ENCODE data around the gene WFDC1. TPM values are rescaled to one million over a fixed set of nuclear protein-coding genes. Genes with fewer than 3 reads are reported as not detected.

Gene WFDC1
- total RNA-seq, 1 donor from 2014 or later, result 0.34 TPM

GRCh38 chr16:84278968-84279367 lies 15.7 kb upstream of the WFDC1 start:
- H3K9ac ChIP-seq (ENCODE audit: low read length), result no peak overlapping the region
- H2AFZ ChIP-seq (ENCODE audit: low read depth, low read length), result no peak overlapping the region
- H3K27ac ChIP-seq (ENCODE audit: low read depth, low read length), result no peak overlapping the region
- FAIRE-seq, result no peak
- Mint-ChIP-seq H3K4me3 (ENCODE audit: unreplicated experiment) (no peak overlapping the region), H3K27me3 (ENCODE audit: low read depth, unreplicated experiment) (peaks cover 46% of the 10 kb centered on the region), H3K4me1 (ENCODE audit: low read depth, unreplicated experiment) (peaks cover under 1% of the 10 kb centered on the region), H3K27ac (ENCODE audit: unreplicated experiment) (no peak overlapping the region), H3K9me3 (ENCODE audit: unreplicated experiment) (no peaks in the 10 kb centered on the region), H3K36me3 (ENCODE audit: low read depth, unreplicated experiment) (no peaks in the 10 kb centered on the region)
- no peak overlapping the region for H3K4me3 ChIP-seq (ENCODE audit: insufficient read depth, low read depth, low read length)
- no peaks in the 10 kb centered on the region for H3K9me3 ChIP-seq (ENCODE audit: insufficient read depth, low read depth, low read length)
- no peak for TF ChIP-seq CTCF (IDR thresholded peaks at IDR 0.05; ENCODE audit: insufficient read depth, low read depth, low read length)
- TF ChIP-seq EZH2 (IDR thresholded peaks at IDR 0.05; ENCODE audit: insufficient read depth, low read length), result no peak
- H4K20me1 ChIP-seq (ENCODE audit: insufficient read depth, low read length), result no peaks in the 10 kb centered on the region
- no peak overlapping the region for H3K4me2 ChIP-seq (ENCODE audit: low read length)
- no peaks in the 10 kb centered on the region for H3K79me2 ChIP-seq (ENCODE audit: insufficient read depth, low read length)
- peaks cover 8% of the 10 kb centered on the region for H3K27me3 ChIP-seq (ENCODE audit: insufficient read depth, low read length)
- H3K4me1 ChIP-seq (ENCODE audit: insufficient read depth, low read length), result no peaks in the 10 kb centered on the region
- no peaks in the 10 kb centered on the region for H3K36me3 ChIP-seq (ENCODE audit: insufficient read depth, low read length)
- DNase-seq (ENCODE audit: low read depth), result no peak

- no peaks in the 10 kb centered on the region for H3K79me2 ChIP-seq (ENCODE audit: insufficient read depth, low read length)
- Mint-ChIP-seq H3K9me3 (ENCODE audit: unreplicated experiment) (no peaks in the 10 kb centered on the region), H3K36me3 (ENCODE audit: low read depth, unreplicated experiment) (no peaks in the 10 kb centered on the region), H3K4me1 (ENCODE audit: low read depth, unreplicated experiment) (peaks cover 2% of the 10 kb centered on the region), H3K4me3 (ENCODE audit: unreplicated experiment) (no peak overlapping the region), H3K27ac (ENCODE audit: unreplicated experiment) (no peak overlapping the region), H3K27me3 (ENCODE audit: low read depth, unreplicated experiment) (peaks cover 42% of the 10 kb centered on the region)
- no peak overlapping the region for H3K4me3 ChIP-seq (ENCODE audit: insufficient read depth, low read depth, low read length)
- no peaks in the 10 kb centered on the region for H3K4me1 ChIP-seq (ENCODE audit: insufficient read depth, low read length)
- H4K20me1 ChIP-seq (ENCODE audit: insufficient read depth, low read length), result no peaks in the 10 kb centered on the region
- DNase-seq (ENCODE audit: low read depth) (no peak), FAIRE-seq (no peak)
- H3K36me3 ChIP-seq (ENCODE audit: insufficient read depth, low read length), result no peaks in the 10 kb centered on the region
- no peak for TF ChIP-seq CTCF (IDR thresholded peaks at IDR 0.05; ENCODE audit: insufficient read depth, low read depth, low read length)
- TF ChIP-seq EZH2 (IDR thresholded peaks at IDR 0.05; ENCODE audit: insufficient read depth, low read length), result no peak
- peaks cover 11% of the 10 kb centered on the region for H3K27me3 ChIP-seq (ENCODE audit: insufficient read depth, low read length)
- no peak overlapping the region for H3K4me2 ChIP-seq (ENCODE audit: low read length)
- no peak overlapping the region for H3K9ac ChIP-seq (ENCODE audit: low read length)
- H3K27ac ChIP-seq (ENCODE audit: low read depth, low read length), result no peak overlapping the region
- H3K9me3 ChIP-seq (ENCODE audit: insufficient read depth, low read depth, low read length), result no peaks in the 10 kb centered on the region
- no peak overlapping the region for H2AFZ ChIP-seq (ENCODE audit: low read depth, low read length)
Measured at GRCh38 chr16:84279881-84280280, 14.8 kb upstream of the WFDC1 start.

GRCh38 chr16:84281074-84281473 lies 13.6 kb upstream of the WFDC1 start:
- Mint-ChIP-seq H3K27me3 (ENCODE audit: low read depth, unreplicated experiment) (peaks cover 36% of the 10 kb centered on the region), H3K9me3 (ENCODE audit: unreplicated experiment) (no peaks in the 10 kb centered on the region), H3K36me3 (ENCODE audit: low read depth, unreplicated experiment) (no peaks in the 10 kb centered on the region), H3K4me3 (ENCODE audit: unreplicated experiment) (no peak overlapping the region), H3K4me1 (ENCODE audit: low read depth, unreplicated experiment) (peaks cover 2% of the 10 kb centered on the region), H3K27ac (ENCODE audit: unreplicated experiment) (no peak overlapping the region)
- H3K4me2 ChIP-seq (ENCODE audit: low read length), result no peak overlapping the region
- H3K4me3 ChIP-seq (ENCODE audit: insufficient read depth, low read depth, low read length), result no peak overlapping the region
- H3K79me2 ChIP-seq (ENCODE audit: insufficient read depth, low read length), result no peaks in the 10 kb centered on the region
- peaks cover 8% of the 10 kb centered on the region for H3K27me3 ChIP-seq (ENCODE audit: insufficient read depth, low read length)
- no peaks in the 10 kb centered on the region for H3K9me3 ChIP-seq (ENCODE audit: insufficient read depth, low read depth, low read length)
- H3K36me3 ChIP-seq (ENCODE audit: insufficient read depth, low read length), result no peaks in the 10 kb centered on the region
- TF ChIP-seq EZH2 (IDR thresholded peaks at IDR 0.05; ENCODE audit: insufficient read depth, low read length), result no peak
- TF ChIP-seq CTCF (IDR thresholded peaks at IDR 0.05; ENCODE audit: insufficient read depth, low read depth, low read length), result no peak
- no peaks in the 10 kb centered on the region for H3K4me1 ChIP-seq (ENCODE audit: insufficient read depth, low read length)
- no peaks in the 10 kb centered on the region for H4K20me1 ChIP-seq (ENCODE audit: insufficient read depth, low read length)
- DNase-seq (ENCODE audit: low read depth), result peak; percentile 20
- no peak overlapping the region for H3K27ac ChIP-seq (ENCODE audit: low read depth, low read length)
- H2AFZ ChIP-seq (ENCODE audit: low read depth, low read length), result no peak overlapping the region
- no peak overlapping the region for H3K9ac ChIP-seq (ENCODE audit: low read length)
- FAIRE-seq, result no peak

All from astrocyte (in vitro differentiated cells and primary cell).